ENCODE data around the gene GABBR2. TPM values are rescaled to one million over a fixed set of nuclear protein-coding genes. Genes with fewer than 3 reads are reported as not detected.

Gene GABBR2
- total RNA-seq, 2 donors from 2014 or later, result 1.2 to 1.3 TPM

DNA sequence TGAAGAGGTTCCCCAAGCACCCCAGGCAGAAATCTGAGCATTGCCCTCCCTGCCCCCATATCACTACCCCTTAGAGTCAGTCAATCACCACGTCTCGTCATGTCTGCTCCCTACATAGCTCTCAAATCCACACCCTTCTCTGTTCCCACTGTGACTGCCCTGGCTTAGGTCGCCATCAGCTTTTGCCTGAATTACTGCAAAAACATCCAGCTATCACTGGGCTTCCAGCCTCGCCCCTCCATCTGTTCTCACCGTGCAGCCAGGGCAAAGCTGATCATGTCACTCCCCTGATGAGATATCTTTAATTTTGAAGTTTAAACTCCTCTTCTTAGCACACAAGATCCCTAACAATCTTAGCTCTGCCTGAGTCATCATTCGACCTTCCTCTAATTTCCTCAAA is 363.7 kb downstream of the GABBR2 start:
- Mint-ChIP-seq H3K9me3 (peaks cover 2% of the 10 kb centered on the region), H3K36me3 (ENCODE audit: low read depth) (no peaks in the 10 kb centered on the region), H3K4me1 (no peaks in the 10 kb centered on the region), H3K4me3 (no peak overlapping the region), H3K27ac (no peak overlapping the region), H3K27me3 (ENCODE audit: insufficient read depth) (peaks cover 6% of the 10 kb centered on the region)
- Histone ChIP-seq H3K36me3 (ENCODE audit: control insufficient read depth, insufficient read depth, low read length) (no peaks in the 10 kb centered on the region), H3K4me3 (ENCODE audit: low read length) (no peak overlapping the region), H3K27me3 (ENCODE audit: control insufficient read depth, insufficient read depth, low read length, poor library complexity, severe bottlenecking) (no peaks in the 10 kb centered on the region), H3K27ac (ENCODE audit: low read depth, low read length) (no peak overlapping the region), H3K9me3 (ENCODE audit: control insufficient read depth, low read length) (no peaks in the 10 kb centered on the region), H3K4me1 (ENCODE audit: control insufficient read depth, insufficient read depth, low read length) (no peaks in the 10 kb centered on the region), H3K9ac (ENCODE audit: extremely low read depth, low read length, poor library complexity, severe bottlenecking) (no peak overlapping the region)
- DNase-seq, result no peak
- 85 to 89% methylated on average over 4 to 6 of the region's 6 CpGs for WGBS, 2 experiments (ENCODE audit: insufficient coverage in 1 of 2, insufficient read length in 1 of 2)
- TF ChIP-seq, protein P1, sequence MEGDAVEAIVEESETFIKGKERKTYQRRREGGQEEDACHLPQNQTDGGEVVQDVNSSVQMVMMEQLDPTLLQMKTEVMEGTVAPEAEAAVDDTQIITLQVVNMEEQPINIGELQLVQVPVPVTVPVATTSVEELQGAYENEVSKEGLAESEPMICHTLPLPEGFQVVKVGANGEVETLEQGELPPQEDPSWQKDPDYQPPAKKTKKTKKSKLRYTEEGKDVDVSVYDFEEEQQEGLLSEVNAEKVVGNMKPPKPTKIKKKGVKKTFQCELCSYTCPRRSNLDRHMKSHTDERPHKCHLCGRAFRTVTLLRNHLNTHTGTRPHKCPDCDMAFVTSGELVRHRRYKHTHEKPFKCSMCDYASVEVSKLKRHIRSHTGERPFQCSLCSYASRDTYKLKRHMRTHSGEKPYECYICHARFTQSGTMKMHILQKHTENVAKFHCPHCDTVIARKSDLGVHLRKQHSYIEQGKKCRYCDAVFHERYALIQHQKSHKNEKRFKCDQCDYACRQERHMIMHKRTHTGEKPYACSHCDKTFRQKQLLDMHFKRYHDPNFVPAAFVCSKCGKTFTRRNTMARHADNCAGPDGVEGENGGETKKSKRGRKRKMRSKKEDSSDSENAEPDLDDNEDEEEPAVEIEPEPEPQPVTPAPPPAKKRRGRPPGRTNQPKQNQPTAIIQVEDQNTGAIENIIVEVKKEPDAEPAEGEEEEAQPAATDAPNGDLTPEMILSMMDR (conservative IDR thresholded peaks at IDR 0.05), result no peak

DNA sequence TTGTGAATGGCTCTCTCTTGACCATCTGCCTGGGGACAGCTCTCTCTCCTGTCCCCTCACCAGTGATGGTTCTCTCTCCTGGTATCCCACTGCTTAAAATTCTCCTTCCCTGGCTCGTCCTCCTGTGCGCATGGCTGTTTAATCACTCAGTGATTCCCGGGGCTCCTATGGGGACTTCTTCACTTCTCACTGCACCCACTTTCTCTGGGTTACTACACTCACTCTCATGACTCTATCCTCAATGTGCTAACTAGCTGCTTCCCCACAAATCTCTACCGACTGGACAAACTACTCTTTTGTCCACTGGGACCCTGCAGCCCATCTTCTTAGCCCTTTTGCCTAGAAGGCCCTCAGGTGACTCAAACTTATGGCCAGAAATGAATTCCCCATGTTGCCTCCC is 364.2 kb downstream of the GABBR2 start:
- TF ChIP-seq, protein P1 (conservative IDR thresholded peaks at IDR 0.05), result no peak
- Histone ChIP-seq H3K27ac (ENCODE audit: low read depth, low read length) (no peak overlapping the region), H3K4me3 (ENCODE audit: low read length) (no peak overlapping the region), H3K36me3 (ENCODE audit: control insufficient read depth, insufficient read depth, low read length) (no peaks in the 10 kb centered on the region), H3K9me3 (ENCODE audit: control insufficient read depth, low read length) (no peaks in the 10 kb centered on the region), H3K4me1 (ENCODE audit: control insufficient read depth, insufficient read depth, low read length) (no peaks in the 10 kb centered on the region), H3K27me3 (ENCODE audit: control insufficient read depth, insufficient read depth, low read length, poor library complexity, severe bottlenecking) (no peaks in the 10 kb centered on the region), H3K9ac (ENCODE audit: extremely low read depth, low read length, poor library complexity, severe bottlenecking) (no peak overlapping the region)
- no peak for DNase-seq
- H3K27ac Mint-ChIP-seq, result no peak overlapping the region
- no peak overlapping the region for H3K4me3 Mint-ChIP-seq
- 86 to 94% methylated on average over 4 of the region's 4 CpGs for WGBS, 2 experiments (ENCODE audit: insufficient coverage in 1 of 2, insufficient read length in 1 of 2)
- H3K36me3 Mint-ChIP-seq (ENCODE audit: low read depth), result no peaks in the 10 kb centered on the region
- H3K27me3 Mint-ChIP-seq (ENCODE audit: insufficient read depth), result peaks cover 6% of the 10 kb centered on the region
- H3K9me3 Mint-ChIP-seq, result peaks cover 2% of the 10 kb centered on the region
- H3K4me1 Mint-ChIP-seq, result no peaks in the 10 kb centered on the region

DNA sequence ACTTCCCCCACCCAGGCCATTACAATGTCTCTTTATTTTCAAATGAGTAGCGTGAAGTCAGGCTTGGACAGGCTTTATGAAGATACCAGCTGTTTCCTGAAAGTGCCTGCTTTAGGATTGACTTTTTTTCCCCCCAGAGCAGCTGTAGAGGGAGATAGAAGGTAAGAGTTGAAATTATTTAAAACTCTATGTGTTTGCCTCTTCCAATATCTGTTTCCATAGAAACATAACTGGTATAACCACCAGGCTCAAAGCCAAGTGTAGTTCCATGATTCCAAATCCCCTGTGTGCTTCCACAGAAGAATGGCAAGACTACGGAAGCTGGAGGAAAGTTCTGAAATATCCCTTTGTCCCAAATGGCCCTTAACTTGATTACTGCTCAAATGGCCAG is 365.9 kb downstream of the GABBR2 start:
- TF ChIP-seq, protein P1 (conservative IDR thresholded peaks at IDR 0.05), result no peak

More for the DNA sequence above, 365.9 kb downstream of the GABBR2 start:
- H3K27ac Mint-ChIP-seq, result no peak overlapping the region
- H3K27ac ChIP-seq (ENCODE audit: low read depth, low read length), result no peak overlapping the region
- H3K27me3 ChIP-seq (ENCODE audit: control insufficient read depth, insufficient read depth, low read length, poor library complexity, severe bottlenecking), result no peaks in the 10 kb centered on the region
- no peaks in the 10 kb centered on the region for H3K4me1 Mint-ChIP-seq
- H3K4me3 ChIP-seq (ENCODE audit: low read length), result no peak overlapping the region
- H3K9me3 ChIP-seq (ENCODE audit: control insufficient read depth, low read length), result no peaks in the 10 kb centered on the region
- no peaks in the 10 kb centered on the region for H3K4me1 ChIP-seq (ENCODE audit: control insufficient read depth, insufficient read depth, low read length)
- H3K9me3 Mint-ChIP-seq, result peaks cover under 1% of the 10 kb centered on the region
- no peaks in the 10 kb centered on the region for H3K36me3 Mint-ChIP-seq (ENCODE audit: low read depth)
- no peaks in the 10 kb centered on the region for H3K36me3 ChIP-seq (ENCODE audit: control insufficient read depth, insufficient read depth, low read length)
- H3K9ac ChIP-seq (ENCODE audit: extremely low read depth, low read length, poor library complexity, severe bottlenecking), result no peak overlapping the region
- 91 to 100% methylated on average over 1 to 2 of the region's 2 CpGs for WGBS, 2 experiments (ENCODE audit: insufficient coverage in 1 of 2, insufficient read length in 1 of 2)
- peaks cover 8% of the 10 kb centered on the region for H3K27me3 Mint-ChIP-seq (ENCODE audit: insufficient read depth)
- DNase-seq, result no peak
- H3K4me3 Mint-ChIP-seq, result no peak overlapping the region
